Lung (tissue), 12 donors: ENCODE results near the gene BAG1. TPM values are rescaled to one million over a fixed set of nuclear protein-coding genes. Genes with fewer than 3 reads are reported as not detected.
A peak's percentile ranks its signal among the peaks of the same experiment; 100 is the strongest.

Experiments used
- ATAC-seq: fragments of 200-7000 bp; cut with Tn5 transposase; one replicate; pipeline ENCODE4 v1.9.1; 2020; ENCODE audit warnings: moderate number of reproducible peaks; ENCODE audit not compliant: insufficient read depth, low FRiP score
- DNase-seq, 3 donors: peaks; one replicate each; pipeline ENCODE4 v3.0.0-alpha.2; 2013 to 2017
- H3K27ac ChIP-seq, 2 donors: one replicate each; pipeline ENCODE4 v1.5.1; 2013; ENCODE audit warnings: mild to moderate bottlenecking in 2 of 2, moderate library complexity in 2 of 2, control low read depth in 1 of 2, inconsistent platforms in 1 of 2, low read depth in 1 of 2, low read length in 1 of 2
- H3K27me3 ChIP-seq, 3 donors: one replicate each; pipeline ENCODE4 v1.5.1; 2013; ENCODE audit warnings: low read length in 2 of 3; ENCODE audit not compliant: control insufficient read depth in 3 of 3, insufficient read depth in 3 of 3
- H3K36me3 ChIP-seq, 4 donors: one replicate each; pipeline ENCODE4 v1.5.1; 2013; ENCODE audit warnings: low read length in 4 of 4, mild to moderate bottlenecking in 1 of 4, moderate library complexity in 1 of 4; ENCODE audit not compliant: control insufficient read depth in 4 of 4, insufficient read depth in 4 of 4
- H3K4me1 ChIP-seq, 5 donors: one replicate each; pipeline ENCODE4 v1.5.1; 2013; ENCODE audit warnings: low read length in 5 of 5, mild to moderate bottlenecking in 2 of 5, moderate library complexity in 1 of 5; ENCODE audit not compliant: control insufficient read depth in 5 of 5, insufficient read depth in 5 of 5
- H3K4me3 ChIP-seq: one replicate; pipeline ENCODE4 v1.5.1; 2013; ENCODE audit warnings: mild to moderate bottlenecking, control low read depth, moderate library complexity
- H3K9ac ChIP-seq, 2 donors: one replicate each; pipeline ENCODE4 v1.5.1; 2013; ENCODE audit warnings: low read length in 2 of 2, control low read depth in 1 of 2; ENCODE audit not compliant: insufficient read depth in 1 of 2
- H3K9me3 ChIP-seq, 4 donors: one replicate each; pipeline ENCODE4 v1.5.1; 2013; ENCODE audit warnings: low read length in 3 of 4, mild to moderate bottlenecking in 1 of 4, moderate library complexity in 1 of 4; ENCODE audit not compliant: control insufficient read depth in 4 of 4, insufficient read depth in 3 of 4
- WGBS, 2 donors: extraction: QIAGEN DNeasy Blood & Tissue Kit; methylation state at CpG; one replicate each; pipeline ENCODE4 v1.1.7; 2013; 5-methylcytosine and 5-hydroxymethylcytosine counted together
- polyA plus RNA-seq, 2 donors: library from polyadenylated mRNA; stranded (reverse); fragments of 200-250 nt; gene quantifications; one replicate each; pipeline ENCODE4 v1.2.1, GENCODE V29; 2013
- total RNA-seq, 2 donors: library from RNA; depleted of rRNA in 1 of 2; stranded (reverse); fragments of >200 nt in 1 of 2; gene quantifications; one replicate each; pipeline ENCODE4 v1.2.1, GENCODE V29; 2014 to 2021
- TF ChIP-seq, protein P1 (sequence below): IDR thresholded peaks from 2 replicates; pipeline ENCODE4 v1.5.1; 2012; ENCODE audit warnings: mild to moderate bottlenecking; ENCODE audit errors: control extremely low read depth, extremely low read depth
- donor health status: control.
- donor health status: control.
- donor health status: Bipolar disorder and iron deficiency.
- donor health status: healthy.
- donor health status: DM: yes; HTN: yes; CAD: no.

BAG1 gene
- total and polyA plus RNA-seq, 4 donors, result 84.1 to 135 (median 106) TPM

DNA sequence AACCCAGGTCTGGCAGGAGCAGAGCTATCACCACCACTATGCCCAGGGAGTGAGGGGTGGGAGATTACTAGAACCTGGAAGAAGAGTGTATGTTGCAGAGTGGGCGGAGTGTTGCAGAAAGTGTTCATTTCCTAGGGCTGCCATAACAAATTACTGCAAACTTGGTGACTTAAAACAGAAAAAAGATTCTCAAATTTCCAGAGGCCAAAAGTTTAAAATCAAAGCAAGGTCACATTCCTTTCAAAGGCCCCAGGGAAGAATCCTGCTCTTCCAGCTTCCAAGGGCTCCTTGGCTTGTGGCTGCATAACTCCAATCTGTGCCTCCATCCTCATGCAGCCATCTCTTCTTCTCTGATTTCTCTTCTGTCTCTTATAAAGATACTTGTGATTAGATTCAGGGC lies 55.1 kb downstream of the BAG1 start:
- Histone ChIP-seq H3K4me3 (no peak overlapping the region), H3K36me3 (no peaks in the 10 kb centered on the region), H3K4me1 (peaks cover 0 to 9% (median 2%) of the 10 kb centered on the region in 5 donors), H3K9ac (no peak overlapping the region), H3K9me3 (no peaks in the 10 kb centered on the region), H3K27ac (no peak overlapping the region), H3K27me3 (no peaks in the 10 kb centered on the region)
- no peak for DNase-seq
- ATAC-seq, result no peak
- TF ChIP-seq, protein P1, sequence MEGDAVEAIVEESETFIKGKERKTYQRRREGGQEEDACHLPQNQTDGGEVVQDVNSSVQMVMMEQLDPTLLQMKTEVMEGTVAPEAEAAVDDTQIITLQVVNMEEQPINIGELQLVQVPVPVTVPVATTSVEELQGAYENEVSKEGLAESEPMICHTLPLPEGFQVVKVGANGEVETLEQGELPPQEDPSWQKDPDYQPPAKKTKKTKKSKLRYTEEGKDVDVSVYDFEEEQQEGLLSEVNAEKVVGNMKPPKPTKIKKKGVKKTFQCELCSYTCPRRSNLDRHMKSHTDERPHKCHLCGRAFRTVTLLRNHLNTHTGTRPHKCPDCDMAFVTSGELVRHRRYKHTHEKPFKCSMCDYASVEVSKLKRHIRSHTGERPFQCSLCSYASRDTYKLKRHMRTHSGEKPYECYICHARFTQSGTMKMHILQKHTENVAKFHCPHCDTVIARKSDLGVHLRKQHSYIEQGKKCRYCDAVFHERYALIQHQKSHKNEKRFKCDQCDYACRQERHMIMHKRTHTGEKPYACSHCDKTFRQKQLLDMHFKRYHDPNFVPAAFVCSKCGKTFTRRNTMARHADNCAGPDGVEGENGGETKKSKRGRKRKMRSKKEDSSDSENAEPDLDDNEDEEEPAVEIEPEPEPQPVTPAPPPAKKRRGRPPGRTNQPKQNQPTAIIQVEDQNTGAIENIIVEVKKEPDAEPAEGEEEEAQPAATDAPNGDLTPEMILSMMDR, result no peak
- WGBS, 2 donors, result 98 to 100% methylated on average over 1 of the region's 1 CpG

GRCh38 chr9:33202552-33203201 lies 61.8 kb downstream of the BAG1 start:
- no peak overlapping the region for H3K27ac ChIP-seq

More at GRCh38 chr9:33202552-33203201, 61.8 kb downstream of the BAG1 start:
- 44 to 56% methylated on average over 11 of the region's 11 CpGs for WGBS, 2 donors
- H3K27me3 ChIP-seq, result peaks cover 0 to 3% (median 0%) of the 10 kb centered on the region in 3 donors
- H3K9me3 ChIP-seq, result no peaks in the 10 kb centered on the region
- ATAC-seq (peak; percentile 61), DNase-seq (no peak)
- H3K4me1 ChIP-seq, result peaks cover 0 to 10% (median 0%) of the 10 kb centered on the region in 5 donors
- H3K9ac ChIP-seq, result no peak overlapping the region
- TF ChIP-seq, protein P1, result no peak
- no peak overlapping the region for H3K4me3 ChIP-seq
- no peaks in the 10 kb centered on the region for H3K36me3 ChIP-seq

Other genes starting within 250 kb of the BAG1 start
- gene DNAJA1, start 239.4 kb downstream of the BAG1 start, total RNA-seq, result 100 to 1,000 TPM in 1 of 2 donors, 10 to 100 TPM in 1; 92.5 to 117 TPM
- 100 to 1,000 TPM in 1 of 2 donors, 10 to 100 TPM in 1; 51.9 to 127 TPM for gene DNAJA1, start 239.4 kb downstream of the BAG1 start, polyA plus RNA-seq
- 10 to 100 TPM; 17.2 to 27.4 TPM for gene SMU1, start 188.0 kb downstream of the BAG1 start, total RNA-seq
- gene SMU1, start 188.0 kb downstream of the BAG1 start, polyA plus RNA-seq, result 10 to 100 TPM in 1 of 2 donors, 1 to 10 TPM in 1; 7.3 to 12.5 TPM
- 100 to 1,000 TPM in 1 of 2 donors, 10 to 100 TPM in 1; 58.8 to 114 TPM for gene B4GALT1, start 97.4 kb downstream of the BAG1 start, total RNA-seq
- 100 to 1,000 TPM in 1 of 2 donors, 10 to 100 TPM in 1; 27.2 to 130 TPM for gene B4GALT1, start 97.4 kb downstream of the BAG1 start, polyA plus RNA-seq
- gene SPINK4, start 24.5 kb downstream of the BAG1 start, total RNA-seq, result not detected
- not detected for gene SPINK4, start 24.5 kb downstream of the BAG1 start, polyA plus RNA-seq
- gene CHMP5, start 341 bp upstream of the BAG1 start, total RNA-seq, result 10 to 100 TPM; 54.9 to 69.6 TPM
- 10 to 100 TPM; 52.3 to 87.5 TPM for gene CHMP5, start 341 bp upstream of the BAG1 start, polyA plus RNA-seq
- gene NFX1, start 25.8 kb upstream of the BAG1 start, total RNA-seq, result 10 to 100 TPM; 34.7 to 43.4 TPM
- gene NFX1, start 25.8 kb upstream of the BAG1 start, polyA plus RNA-seq, result 10 to 100 TPM; 13.1 to 17.9 TPM
- 1 to 10 TPM in 1 of 2 donors, under 1 TPM in 1; 0.74 to 3.9 TPM for gene AQP7, start 137.9 kb upstream of the BAG1 start, total RNA-seq
- gene AQP7, start 137.9 kb upstream of the BAG1 start, polyA plus RNA-seq, result 1 to 10 TPM in 1 of 2 donors, under 1 TPM in 1; 0.80 to 2.2 TPM
- gene AQP3, start 182.9 kb upstream of the BAG1 start, total RNA-seq, result 100 to 1,000 TPM in 1 of 2 donors, 10 to 100 TPM in 1; 43.9 to 181 TPM
- 100 to 1,000 TPM; 137 to 218 TPM for gene AQP3, start 182.9 kb upstream of the BAG1 start, polyA plus RNA-seq
- 10 to 100 TPM; 14.4 to 42.5 TPM for gene NOL6, start 209.2 kb upstream of the BAG1 start, total RNA-seq
- gene NOL6, start 209.2 kb upstream of the BAG1 start, polyA plus RNA-seq, result 10 to 100 TPM; 31.5 to 32.6 TPM